GM12874 (cell line): ENCODE results near the gene CALN1.
"Not testable (repeated sequence)": the region's sequence is repeated elsewhere in the genome, so short reads cannot be mapped to it uniquely, and the experiment has no call there.

Source experiments
- TF ChIP-seq, protein P1 (sequence below): IDR thresholded peaks from 2 replicates; pipeline ENCODE4 v1.5.1; 2011; ENCODE audit warnings: low read depth, mild to moderate bottlenecking, control low read depth, low read length, moderate library complexity; ENCODE audit not compliant: insufficient read depth

The CALN1 gene

GRCh38 chr7:72412121-72412618 lies at the start of gene CALN1:
Gene CALN1, minus strand, starts transcription at chr7:72412338.
- TF ChIP-seq, protein P1, sequence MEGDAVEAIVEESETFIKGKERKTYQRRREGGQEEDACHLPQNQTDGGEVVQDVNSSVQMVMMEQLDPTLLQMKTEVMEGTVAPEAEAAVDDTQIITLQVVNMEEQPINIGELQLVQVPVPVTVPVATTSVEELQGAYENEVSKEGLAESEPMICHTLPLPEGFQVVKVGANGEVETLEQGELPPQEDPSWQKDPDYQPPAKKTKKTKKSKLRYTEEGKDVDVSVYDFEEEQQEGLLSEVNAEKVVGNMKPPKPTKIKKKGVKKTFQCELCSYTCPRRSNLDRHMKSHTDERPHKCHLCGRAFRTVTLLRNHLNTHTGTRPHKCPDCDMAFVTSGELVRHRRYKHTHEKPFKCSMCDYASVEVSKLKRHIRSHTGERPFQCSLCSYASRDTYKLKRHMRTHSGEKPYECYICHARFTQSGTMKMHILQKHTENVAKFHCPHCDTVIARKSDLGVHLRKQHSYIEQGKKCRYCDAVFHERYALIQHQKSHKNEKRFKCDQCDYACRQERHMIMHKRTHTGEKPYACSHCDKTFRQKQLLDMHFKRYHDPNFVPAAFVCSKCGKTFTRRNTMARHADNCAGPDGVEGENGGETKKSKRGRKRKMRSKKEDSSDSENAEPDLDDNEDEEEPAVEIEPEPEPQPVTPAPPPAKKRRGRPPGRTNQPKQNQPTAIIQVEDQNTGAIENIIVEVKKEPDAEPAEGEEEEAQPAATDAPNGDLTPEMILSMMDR, result not testable (repeated sequence)

DNA sequence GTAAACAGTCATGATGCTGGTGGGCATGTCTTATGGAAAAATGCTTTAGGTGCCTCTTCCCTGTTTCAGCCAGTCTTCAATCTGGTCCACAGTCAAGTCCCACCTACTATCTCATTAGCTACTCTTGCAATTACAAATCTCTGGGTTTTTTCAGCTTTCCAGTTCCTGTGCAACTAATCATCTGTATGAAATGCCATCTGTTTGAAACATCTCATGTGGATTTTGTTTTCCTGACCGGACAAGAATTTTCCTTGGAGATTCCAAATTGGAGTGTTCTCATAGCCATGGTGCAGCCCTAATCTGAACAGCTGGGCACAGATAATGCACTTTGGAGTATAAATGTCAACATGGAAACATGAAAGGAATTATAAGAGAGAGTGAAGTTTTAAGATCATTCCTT lies 41.3 kb upstream of the CALN1 start:
- TF ChIP-seq, protein P1, result no peak

GRCh38 chr7:72447465-72448204 lies 35.5 kb upstream of the CALN1 start:
- TF ChIP-seq, protein P1, result no peak

DNA sequence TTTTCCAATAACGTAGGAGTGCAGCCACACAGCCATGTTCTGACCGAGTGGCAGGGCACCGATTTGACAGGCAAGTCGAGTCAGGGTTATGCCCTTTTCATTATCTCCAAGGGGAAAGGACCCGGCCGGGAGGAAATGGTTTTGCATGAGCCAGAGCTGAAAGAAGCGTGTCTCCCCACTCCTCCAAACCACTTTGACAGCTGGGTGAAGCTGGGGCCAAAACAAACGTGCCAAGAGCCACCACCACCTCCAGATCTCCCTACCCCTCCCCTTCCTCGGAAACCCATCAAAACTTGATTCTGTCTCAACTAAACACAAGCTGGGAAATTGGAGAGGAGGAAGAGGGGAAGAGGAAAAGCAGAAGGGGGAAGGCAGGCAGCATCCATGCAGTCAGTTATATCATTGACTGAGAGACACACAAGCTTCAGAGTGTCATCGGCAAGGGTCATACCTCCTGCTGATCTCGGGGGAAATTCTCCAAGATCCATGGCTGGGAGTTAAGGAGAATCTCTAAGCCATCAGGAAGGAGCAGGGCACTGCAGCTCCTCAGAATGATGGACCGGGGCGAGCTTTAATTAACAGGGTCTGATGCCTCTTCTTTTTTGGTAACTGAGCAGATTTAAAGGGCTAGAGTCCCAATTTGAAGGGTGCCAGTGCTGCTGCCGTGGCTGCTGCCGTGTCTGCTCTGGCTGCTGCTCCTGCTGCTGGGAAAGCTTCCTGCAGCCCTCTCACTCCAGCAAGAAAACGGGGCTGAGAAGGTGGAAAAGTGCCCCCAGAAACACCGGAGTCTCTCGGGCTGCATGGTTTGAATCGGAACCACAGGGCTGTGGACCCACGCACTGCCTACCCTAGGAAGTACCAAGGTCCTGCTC lies 34.7 kb upstream of the CALN1 start:
- TF ChIP-seq, protein P1, result no peak

DNA sequence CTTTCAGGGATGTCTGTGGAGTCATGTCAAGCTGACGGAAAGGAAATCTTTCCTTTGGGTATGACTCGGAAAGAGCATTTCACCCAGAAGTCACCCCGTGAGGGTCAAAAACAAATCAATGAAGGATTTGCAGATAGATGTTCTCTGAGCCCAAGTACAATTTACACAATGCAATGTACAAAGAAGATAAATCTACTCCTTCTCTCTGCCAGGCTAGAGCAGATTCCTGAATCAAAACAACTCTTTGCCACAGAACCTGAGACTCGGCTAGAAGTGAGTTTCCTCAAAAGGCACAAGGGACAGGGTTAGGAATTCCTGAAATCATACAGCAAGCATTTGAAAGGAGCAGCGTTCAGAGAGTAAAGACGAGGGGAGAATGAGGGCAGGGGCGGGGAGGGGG lies 34.0 kb upstream of the CALN1 start:
- TF ChIP-seq, protein P1, result no peak

GRCh38 chr7:72445580-72445979 lies 33.4 kb upstream of the CALN1 start:
- TF ChIP-seq, protein P1, result no peak

DNA sequence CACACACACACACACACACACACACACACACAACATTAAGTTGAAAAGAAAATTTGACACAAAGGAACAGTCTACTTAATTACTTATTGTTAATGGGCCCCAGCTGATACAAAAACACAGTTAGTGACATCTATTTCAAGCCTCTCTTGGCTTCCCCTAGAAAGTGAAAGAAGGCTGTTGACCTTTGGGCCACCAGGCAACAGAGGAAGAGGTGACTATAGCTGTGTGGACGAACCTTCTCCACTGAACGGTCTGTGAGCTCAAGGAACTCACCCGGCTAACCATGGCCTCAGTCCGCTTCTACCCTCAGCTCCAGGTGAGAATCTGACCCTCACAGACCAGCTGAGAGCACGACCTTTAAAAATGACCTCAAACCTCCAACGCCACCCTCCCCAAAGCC lies 32.9 kb upstream of the CALN1 start:
- TF ChIP-seq, protein P1, result no peak
